GM23248 (cell line): ENCODE data around the gene PTPRD.

Experiments
- EZH2 ChIP-seq: fragments of 200-600 bp; sonication (generic); IDR thresholded peaks from 2 replicates; pipeline ENCODE4 v1.6.1; 2018; ENCODE audit warnings: antibody characterized with exemption, mild to moderate bottlenecking; ENCODE audit not compliant: insufficient read depth, poor library complexity, severe bottlenecking
- EZH2phosphoT487 ChIP-seq: fragments of 200-600 bp; sonication (generic); IDR thresholded peaks from 2 replicates; pipeline ENCODE4 v1.6.1; 2018; ENCODE audit warnings: antibody characterized with exemption, moderate library complexity, mild to moderate bottlenecking, low read depth; ENCODE audit not compliant: insufficient read depth

GRCh38 chr9:10079284-10079964, 533.4 kb downstream of the PTPRD start:
- no peak for TF ChIP-seq EZH2phosphoT487
- TF ChIP-seq EZH2, result no peak
